H9 (cell line): ENCODE data around the gene ST6GAL2. TPM values are rescaled to one million over a fixed set of nuclear protein-coding genes. Genes with fewer than 3 reads are reported as not detected.

Experiments
- DNase-seq: peaks from one replicate; pipeline ENCODE4 v3.0.0-alpha.2; 2017
- H2AFZ ChIP-seq: one replicate; pipeline ENCODE4 v1.6.1; 2013; ENCODE audit warnings: mild to moderate bottlenecking, low read length, control low read depth, moderate library complexity
- H2AK5ac ChIP-seq: 2 replicates; pipeline ENCODE4 v1.6.1; 2013; ENCODE audit warnings: low read length, control low read depth, mixed read lengths; ENCODE audit not compliant: insufficient read length
- H2BK120ac ChIP-seq: one replicate; pipeline ENCODE4 v1.6.1; 2013; ENCODE audit warnings: low read depth, mild to moderate bottlenecking, low read length, control low read depth, inconsistent platforms; ENCODE audit not compliant: poor library complexity, severe bottlenecking
- H2BK12ac ChIP-seq: 2 replicates; pipeline ENCODE4 v1.6.1; 2013; ENCODE audit warnings: low read length, control low read depth, mixed read lengths, low read depth; ENCODE audit not compliant: insufficient read length
- H2BK15ac ChIP-seq: 2 replicates; pipeline ENCODE4 v1.6.1; 2013; ENCODE audit warnings: low read depth, low read length, control low read depth
- H2BK20ac ChIP-seq: one replicate; pipeline ENCODE4 v1.6.1; 2013; ENCODE audit warnings: low read depth, mild to moderate bottlenecking, low read length, control low read depth, inconsistent platforms; ENCODE audit not compliant: poor library complexity, severe bottlenecking
- H2BK5ac ChIP-seq: 2 replicates; pipeline ENCODE4 v1.6.1; 2013; ENCODE audit warnings: low read length, control low read depth, mixed read lengths; ENCODE audit not compliant: insufficient read length
- H3K14ac ChIP-seq: 2 replicates; pipeline ENCODE4 v1.6.1; 2013; ENCODE audit warnings: low read length, control low read depth; ENCODE audit not compliant: insufficient read depth
- H3K18ac ChIP-seq: 2 replicates; pipeline ENCODE4 v1.6.1; 2013; ENCODE audit warnings: low read depth, mild to moderate bottlenecking, mixed read lengths, low read length, control low read depth; ENCODE audit not compliant: insufficient read length
- H3K23ac ChIP-seq: 2 replicates; pipeline ENCODE4 v1.6.1; 2013; ENCODE audit warnings: low read length, control low read depth, mixed read lengths, low read depth; ENCODE audit not compliant: insufficient read length
- H3K23me2 ChIP-seq: 2 replicates; pipeline ENCODE4 v1.6.1; 2013; ENCODE audit warnings: low read depth, mild to moderate bottlenecking, mixed read lengths, low read length, control low read depth; ENCODE audit not compliant: insufficient read length, poor library complexity, severe bottlenecking
- H3K27ac ChIP-seq: 2 replicates; pipeline ENCODE4 v1.5.1; 2013; ENCODE audit warnings: low read length, control low read depth, mixed read lengths, low read depth; ENCODE audit not compliant: insufficient read length
- H3K27me3 ChIP-seq: 2 replicates; pipeline ENCODE4 v1.6.1; 2013; ENCODE audit warnings: low read length, control low read depth, inconsistent platforms; ENCODE audit not compliant: insufficient read depth
- H3K4ac ChIP-seq: 2 replicates; pipeline ENCODE4 v1.6.1; 2013; ENCODE audit warnings: low read depth, mild to moderate bottlenecking, control low read depth, inconsistent platforms, low read length, moderate library complexity
- H3K4me1 ChIP-seq: 2 replicates; pipeline ENCODE4 v1.6.1; 2013; ENCODE audit warnings: low read length, control low read depth, inconsistent platforms; ENCODE audit not compliant: insufficient read depth
- H3K4me2 ChIP-seq: 2 replicates; pipeline ENCODE4 v1.6.1; 2013; ENCODE audit warnings: low read length, control low read depth, mixed read lengths; ENCODE audit not compliant: insufficient read length, insufficient read depth
- H3K56ac ChIP-seq: 2 replicates; pipeline ENCODE4 v1.6.1; 2013; ENCODE audit warnings: low read depth, mild to moderate bottlenecking, mixed read lengths, low read length, control low read depth; ENCODE audit not compliant: insufficient read length
- H3K79me1 ChIP-seq: 2 replicates; pipeline ENCODE4 v1.6.1; 2013; ENCODE audit warnings: low read depth, mild to moderate bottlenecking, moderate library complexity, low read length, control low read depth, inconsistent platforms; ENCODE audit not compliant: insufficient read depth, poor library complexity, severe bottlenecking
- H3K79me2 ChIP-seq: 2 replicates; pipeline ENCODE4 v1.6.1; 2013; ENCODE audit warnings: low read length, control low read depth, inconsistent platforms; ENCODE audit not compliant: insufficient read depth
- H3K9ac ChIP-seq: 2 replicates; pipeline ENCODE4 v1.6.1; 2013; ENCODE audit warnings: low read length, control low read depth, mixed read lengths; ENCODE audit not compliant: insufficient read length; ENCODE audit errors: extremely low read depth
- H3K9me3 ChIP-seq: one replicate; pipeline ENCODE4 v1.6.1; 2013; ENCODE audit warnings: low read depth, low read length, inconsistent platforms; ENCODE audit not compliant: control insufficient read depth
- H3T11ph ChIP-seq: one replicate; pipeline ENCODE4 v1.6.1; 2013; ENCODE audit warnings: mild to moderate bottlenecking, low read length, control low read depth, inconsistent platforms
- H4K20me1 ChIP-seq: one replicate; pipeline ENCODE4 v1.6.1; 2013; ENCODE audit not compliant: control insufficient read depth, insufficient read length, insufficient read depth
- H4K5ac ChIP-seq: 2 replicates; pipeline ENCODE4 v1.6.1; 2013; ENCODE audit warnings: low read depth, mild to moderate bottlenecking, mixed read lengths, low read length, control low read depth; ENCODE audit not compliant: insufficient read length
- H4K8ac ChIP-seq: replicated peaks from 2 replicates; pipeline ENCODE4 v1.6.1; 2013; ENCODE audit warnings: low read length, control low read depth, mixed read lengths, low read depth; ENCODE audit not compliant: insufficient read length
- H4K91ac ChIP-seq: 2 replicates; pipeline ENCODE4 v1.6.1; 2013; ENCODE audit warnings: low read depth, mild to moderate bottlenecking, moderate library complexity, mixed read lengths, low read length, control low read depth; ENCODE audit not compliant: insufficient read length
- H3K27ac Mint-ChIP-seq, 3 experiments: 2 replicates in 2 of 3; 3 replicates in 1 of 3; pipeline ENCODE4 v1.8.0; 2020 to 2021; ENCODE audit warnings: mixed read lengths in 3 of 3, mild to moderate bottlenecking in 1 of 3, moderate library complexity in 1 of 3
- H3K27me3 Mint-ChIP-seq: 2 replicates; pipeline ENCODE4 v1.8.0; 2021; ENCODE audit warnings: low read depth, mild to moderate bottlenecking, moderate library complexity, mixed read lengths
- H3K36me3 Mint-ChIP-seq, 3 experiments: 2 replicates in 2 of 3; 3 replicates in 1 of 3; pipeline ENCODE4 v1.8.0; 2020 to 2021; ENCODE audit warnings: low read depth in 3 of 3, mixed read lengths in 3 of 3; ENCODE audit not compliant: insufficient read depth in 1 of 3
- H3K4me1 Mint-ChIP-seq, 2 experiments: 2 replicates each; pipeline ENCODE4 v1.8.0; 2020; ENCODE audit warnings: mixed read lengths in 2 of 2
- H3K4me3 Mint-ChIP-seq, 2 experiments: 2 replicates in 1 of 2; 3 replicates in 1 of 2; pipeline ENCODE4 v1.8.0; 2020 to 2021; ENCODE audit warnings: mild to moderate bottlenecking in 2 of 2, mixed read lengths in 2 of 2, moderate library complexity in 1 of 2
- H3K9me3 Mint-ChIP-seq, 2 experiments: 2 replicates in 1 of 2; 3 replicates in 1 of 2; pipeline ENCODE4 v1.8.0; 2020; ENCODE audit warnings: mild to moderate bottlenecking in 2 of 2, mixed read lengths in 2 of 2, moderate library complexity in 1 of 2
- whole genome bisulfite sequencing: extraction: QIAGEN DNeasy Blood & Tissue Kit; methylation state at CpG from one replicate; pipeline ENCODE4 v1.1.7; 2013; ENCODE audit warnings: missing lambda C conversion rate, low lambda C conversion rate, mixed read lengths; ENCODE audit not compliant: insufficient read length; ENCODE audit errors: extremely low coverage; 5-methylcytosine and 5-hydroxymethylcytosine counted together
- total RNA-seq: library from RNA; stranded (reverse); gene quantifications from 2 replicates; pipeline ENCODE4 v1.2.1, GENCODE V29; 2021
- TF ChIP-seq, protein P1 (sequence below): fragments of 200-600 bp; sonication (generic); conservative IDR thresholded peaks from 3 replicates; pipeline ENCODE4 v1.8.0; 2021; ENCODE audit warnings: antibody characterized with exemption, mild to moderate bottlenecking

ST6GAL2 gene
- total RNA-seq, 1 experiment from 2014 or later: 7.6 TPM

DNA sequence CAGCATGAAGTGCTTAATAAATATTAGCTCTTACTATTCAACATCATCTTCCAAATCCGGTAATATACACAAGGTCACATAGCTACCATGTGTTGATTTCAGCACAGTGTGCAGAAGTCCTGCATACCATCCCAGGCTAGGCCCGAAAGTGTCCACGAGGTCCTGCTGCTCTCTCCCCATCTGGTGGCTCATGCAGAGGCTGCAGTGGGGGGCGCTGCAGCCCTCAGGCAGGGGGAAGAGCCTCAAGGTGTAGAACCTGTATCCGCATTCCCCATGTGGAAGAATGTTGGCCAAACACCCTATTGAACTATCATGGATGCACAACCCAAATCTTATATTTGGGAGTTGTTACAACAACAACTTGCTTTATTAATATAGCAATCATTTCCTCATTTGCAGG is 88.5 kb downstream of the ST6GAL2 start:
- no peaks in the 10 kb centered on the region for H3K9me3 ChIP-seq
- DNase-seq: no peak
- no peak overlapping the region for H3K4ac ChIP-seq

More for the DNA sequence above, 88.5 kb downstream of the ST6GAL2 start:
- no peak overlapping the region for H2AFZ ChIP-seq
- TF ChIP-seq, protein P1, sequence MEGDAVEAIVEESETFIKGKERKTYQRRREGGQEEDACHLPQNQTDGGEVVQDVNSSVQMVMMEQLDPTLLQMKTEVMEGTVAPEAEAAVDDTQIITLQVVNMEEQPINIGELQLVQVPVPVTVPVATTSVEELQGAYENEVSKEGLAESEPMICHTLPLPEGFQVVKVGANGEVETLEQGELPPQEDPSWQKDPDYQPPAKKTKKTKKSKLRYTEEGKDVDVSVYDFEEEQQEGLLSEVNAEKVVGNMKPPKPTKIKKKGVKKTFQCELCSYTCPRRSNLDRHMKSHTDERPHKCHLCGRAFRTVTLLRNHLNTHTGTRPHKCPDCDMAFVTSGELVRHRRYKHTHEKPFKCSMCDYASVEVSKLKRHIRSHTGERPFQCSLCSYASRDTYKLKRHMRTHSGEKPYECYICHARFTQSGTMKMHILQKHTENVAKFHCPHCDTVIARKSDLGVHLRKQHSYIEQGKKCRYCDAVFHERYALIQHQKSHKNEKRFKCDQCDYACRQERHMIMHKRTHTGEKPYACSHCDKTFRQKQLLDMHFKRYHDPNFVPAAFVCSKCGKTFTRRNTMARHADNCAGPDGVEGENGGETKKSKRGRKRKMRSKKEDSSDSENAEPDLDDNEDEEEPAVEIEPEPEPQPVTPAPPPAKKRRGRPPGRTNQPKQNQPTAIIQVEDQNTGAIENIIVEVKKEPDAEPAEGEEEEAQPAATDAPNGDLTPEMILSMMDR: peak; percentile 31; the same call in 2 of the 3 replicates
- no peaks in the 10 kb centered on the region for H3K79me1 ChIP-seq
- H3T11ph ChIP-seq: no peak overlapping the region
- Mint-ChIP-seq H3K27ac (peak overlapping the region in 1 of 3 experiments; percentile 65; a peak in 1 of 7 replicates), H3K4me1 (peaks cover 17 to 19% of the 10 kb centered on the region in 2 experiments), H3K4me3 (no peak overlapping the region), H3K9me3 (peaks cover 5 to 12% of the 10 kb centered on the region in 2 experiments), H3K27me3 (peaks cover 4% of the 10 kb centered on the region), H3K36me3 (peaks cover 6 to 10% (median 10%) of the 10 kb centered on the region in 3 experiments)
- no peak overlapping the region for H2BK5ac ChIP-seq
- H3K4me1 ChIP-seq: no peaks in the 10 kb centered on the region
- no peak overlapping the region for H3K14ac ChIP-seq
- no peak overlapping the region for H4K8ac ChIP-seq
- H4K91ac ChIP-seq: no peak overlapping the region
- H4K20me1 ChIP-seq: no peaks in the 10 kb centered on the region
- H2AK5ac ChIP-seq: no peak overlapping the region
- no peak overlapping the region for H2BK120ac ChIP-seq
- no peak overlapping the region for H2BK12ac ChIP-seq
- no peaks in the 10 kb centered on the region for H3K79me2 ChIP-seq
- no peak overlapping the region for H3K27ac ChIP-seq
- no peak overlapping the region for H2BK15ac ChIP-seq
- H3K27me3 ChIP-seq: no peaks in the 10 kb centered on the region
- H3K18ac ChIP-seq: no peak overlapping the region
- no peaks in the 10 kb centered on the region for H3K23me2 ChIP-seq
- H4K5ac ChIP-seq: no peak overlapping the region
- no peak overlapping the region for H3K4me2 ChIP-seq
- no peak overlapping the region for H2BK20ac ChIP-seq
- no peak overlapping the region for H3K23ac ChIP-seq
- H3K56ac ChIP-seq: no peak overlapping the region
- no peak overlapping the region for H3K9ac ChIP-seq
- WGBS: no CpG with 5 or more reads among the region's 5 CpGs
